WI38 (cell line): ENCODE results near the gene MINDY2.

ENCODE experiments used
- H3K4me3 ChIP-seq: 2 replicates; pipeline ENCODE4 v1.5.1; 2011; ENCODE audit warnings: low read depth, mild to moderate bottlenecking, control low read depth, low read length
- CTCF ChIP-seq: IDR thresholded peaks from 2 replicates; pipeline ENCODE4 v1.5.1; 2012; ENCODE audit warnings: low read depth, mild to moderate bottlenecking, control low read depth, low read length

MINDY2 gene

GRCh38 chr15:58736018-58736643 lies 35.0 kb upstream of the MINDY2 start:
- no peak overlapping the region for H3K4me3 ChIP-seq
- no peak for TF ChIP-seq CTCF

GRCh38 chr15:58737298-58737697 lies 33.8 kb upstream of the MINDY2 start:
- TF ChIP-seq CTCF = no peak
- H3K4me3 ChIP-seq = no peak overlapping the region

DNA sequence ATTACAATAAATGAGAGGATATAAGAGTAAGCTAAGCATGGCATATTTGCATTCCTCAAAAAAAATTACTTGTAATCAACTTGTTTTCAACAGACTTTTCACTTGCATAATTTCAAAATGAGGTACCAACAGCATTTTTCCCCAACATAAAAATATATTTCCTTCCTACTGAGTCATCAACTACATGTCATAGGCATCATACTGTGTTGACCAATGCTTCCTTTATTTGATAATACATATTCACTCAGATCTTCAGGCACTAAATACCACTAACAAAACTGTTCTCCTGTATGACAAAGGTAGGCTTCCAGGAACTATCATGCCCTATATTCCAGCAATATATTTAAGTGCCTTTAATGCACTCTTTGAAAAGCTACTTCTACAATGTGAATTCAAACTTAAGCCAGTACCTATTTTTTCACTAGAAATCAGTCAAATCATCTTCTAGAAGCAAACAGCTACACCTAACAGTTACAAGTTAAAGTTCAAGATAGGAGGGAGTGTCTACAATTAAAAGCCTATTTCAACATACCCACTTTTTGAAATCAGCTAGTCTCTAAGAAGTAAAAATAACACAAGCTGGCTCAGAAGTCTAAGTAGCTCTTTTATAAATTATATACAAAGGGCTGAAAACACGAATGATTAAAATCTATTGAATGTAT lies 32.9 kb upstream of the MINDY2 start:
- no peak overlapping the region for H3K4me3 ChIP-seq
- TF ChIP-seq CTCF = no peak

- TF ChIP-seq CTCF = no peak
- no peak overlapping the region for H3K4me3 ChIP-seq
These were observed 30.7 kb upstream of the MINDY2 start for GRCh38 chr15:58740436-58740835.

DNA sequence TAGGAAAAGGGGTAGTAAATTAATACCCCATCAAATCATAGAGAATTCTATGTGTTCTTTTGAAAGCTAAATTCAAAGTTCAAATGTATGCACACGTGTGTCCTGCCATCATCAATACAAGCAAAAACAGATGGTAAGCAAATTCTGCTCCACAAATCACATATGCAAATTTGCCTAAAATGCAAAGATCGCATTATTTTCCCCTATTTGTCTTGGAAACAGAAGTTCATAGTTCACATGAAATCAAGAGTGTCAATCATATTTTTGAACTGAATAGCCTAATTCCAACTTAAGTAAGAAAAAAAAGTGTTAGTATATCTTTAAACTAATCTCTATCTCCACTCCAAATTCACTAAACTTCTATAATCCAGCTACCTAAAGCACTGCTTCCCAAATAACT lies 30.1 kb upstream of the MINDY2 start:
- no peak for TF ChIP-seq CTCF
- no peak overlapping the region for H3K4me3 ChIP-seq

GRCh38 chr15:58742022-58742813 lies 28.9 kb upstream of the MINDY2 start:
- 0 out of 2 replicates have a peak overlapping the region, but pooled peaks have one; percentile 3 for H3K4me3 ChIP-seq
- no peak for TF ChIP-seq CTCF
